HG03442 (cell line): ENCODE measurements around the gene GALNTL6.

ENCODE experiments used
- ATAC-seq: cut with Tn5 transposase; IDR thresholded peaks from one replicate; pipeline ENCODE4 v1.9.1; 2021; ENCODE audit warnings: mild to moderate bottlenecking, moderate library complexity; ENCODE audit not compliant: unreplicated experiment

The GALNTL6 gene

GRCh38 chr4:172515266-172515879 lies 702.2 kb downstream of the GALNTL6 start:
- no peak for ATAC-seq

DNA sequence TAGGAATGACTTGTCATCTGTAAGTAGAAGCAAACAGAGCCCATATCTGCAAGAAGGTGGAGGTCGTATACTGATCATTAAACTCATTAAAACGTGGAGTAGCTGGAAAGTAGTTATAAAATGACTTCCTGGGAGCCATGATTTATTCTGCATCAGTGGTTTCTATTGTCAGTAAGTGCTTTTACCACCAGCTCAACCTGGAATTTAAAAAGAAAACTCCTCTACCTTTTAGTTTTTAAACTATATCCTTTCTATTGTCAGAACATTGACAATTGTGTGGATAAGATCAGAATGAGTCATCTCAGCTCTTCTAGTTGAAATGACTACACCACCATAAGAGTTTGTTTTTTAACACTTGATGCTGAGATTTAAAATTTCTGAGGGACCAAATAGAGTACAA lies 704.2 kb downstream of the GALNTL6 start:
- ATAC-seq = no peak

GRCh38 chr4:172521248-172521647 lies 708.0 kb downstream of the GALNTL6 start:
- no peak for ATAC-seq

GRCh38 chr4:172521680-172522079 lies 708.5 kb downstream of the GALNTL6 start:
- ATAC-seq = no peak

- ATAC-seq = no peak
These were observed 730.0 kb downstream of the GALNTL6 start for GRCh38 chr4:172543249-172543648.

- ATAC-seq = peak; percentile 69
These were observed 733.6 kb downstream of the GALNTL6 start for GRCh38 chr4:172546782-172547181.

DNA sequence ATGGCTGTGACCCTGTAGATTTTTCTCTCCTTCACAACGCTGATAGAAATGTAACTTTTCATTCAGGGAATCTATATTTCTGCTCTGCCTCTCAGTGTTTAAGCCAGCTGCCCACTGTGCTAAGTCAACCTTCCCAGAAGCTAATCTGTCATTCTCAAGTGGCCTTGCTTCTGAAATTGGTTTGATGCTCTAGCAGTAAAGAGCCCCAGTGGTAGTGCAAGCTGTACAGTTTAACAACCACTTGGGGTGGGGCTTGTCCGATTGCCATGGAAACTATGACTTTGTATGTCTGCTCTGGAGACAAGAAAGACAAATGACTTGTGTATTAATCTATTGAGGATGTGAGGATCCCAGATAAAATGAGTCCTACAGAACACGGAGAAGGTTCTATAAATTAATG lies 734.5 kb downstream of the GALNTL6 start:
- ATAC-seq = no peak

DNA sequence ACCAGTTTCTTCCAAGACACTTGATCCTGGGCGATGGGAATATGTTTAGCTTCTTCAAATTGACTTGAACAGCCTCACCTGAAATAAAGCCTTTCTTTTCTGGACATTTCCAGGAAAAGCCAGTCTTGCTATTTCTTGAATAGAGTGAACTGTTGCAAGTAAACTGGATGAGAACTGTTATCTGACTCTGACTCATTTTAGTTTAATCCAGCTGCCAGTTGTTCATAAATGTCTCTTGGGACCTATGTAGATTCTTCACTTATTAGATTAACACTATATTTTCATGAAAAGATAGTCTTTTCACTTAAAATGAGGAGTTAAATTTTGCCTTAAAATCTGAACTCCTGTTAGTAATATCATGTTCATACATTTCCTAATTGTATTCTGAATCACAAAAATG lies 740.0 kb downstream of the GALNTL6 start:
- ATAC-seq = no peak

- no peak for ATAC-seq
These were observed 741.4 kb downstream of the GALNTL6 start for GRCh38 chr4:172554588-172554987.

GRCh38 chr4:172555725-172556124 lies 742.5 kb downstream of the GALNTL6 start:
- ATAC-seq = no peak

GRCh38 chr4:172573899-172574298 lies 760.7 kb downstream of the GALNTL6 start:
- ATAC-seq = no peak

GRCh38 chr4:172578712-172579111 lies 765.5 kb downstream of the GALNTL6 start:
- ATAC-seq = no peak

GRCh38 chr4:172584816-172585215 lies 771.6 kb downstream of the GALNTL6 start:
- no peak for ATAC-seq

DNA sequence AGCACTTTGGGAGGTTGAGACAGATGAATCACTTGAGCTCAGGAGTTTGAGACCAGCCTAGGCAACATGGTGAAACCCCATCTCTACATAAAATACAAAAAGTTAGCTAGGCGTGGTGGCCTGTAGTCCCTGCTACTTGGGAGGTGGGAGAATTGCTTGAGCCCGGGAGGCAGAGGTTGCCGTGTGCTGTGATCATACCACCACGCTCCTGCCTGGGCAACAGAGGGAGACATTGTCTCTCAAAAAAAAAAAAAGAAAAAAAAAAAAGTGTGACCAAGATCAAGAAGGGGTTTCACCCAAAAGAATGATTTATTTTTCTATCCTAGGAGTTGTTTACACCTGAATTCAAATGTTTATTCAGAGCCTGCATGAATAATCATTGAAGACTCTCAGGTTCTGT lies 783.0 kb downstream of the GALNTL6 start:
- no peak for ATAC-seq

DNA sequence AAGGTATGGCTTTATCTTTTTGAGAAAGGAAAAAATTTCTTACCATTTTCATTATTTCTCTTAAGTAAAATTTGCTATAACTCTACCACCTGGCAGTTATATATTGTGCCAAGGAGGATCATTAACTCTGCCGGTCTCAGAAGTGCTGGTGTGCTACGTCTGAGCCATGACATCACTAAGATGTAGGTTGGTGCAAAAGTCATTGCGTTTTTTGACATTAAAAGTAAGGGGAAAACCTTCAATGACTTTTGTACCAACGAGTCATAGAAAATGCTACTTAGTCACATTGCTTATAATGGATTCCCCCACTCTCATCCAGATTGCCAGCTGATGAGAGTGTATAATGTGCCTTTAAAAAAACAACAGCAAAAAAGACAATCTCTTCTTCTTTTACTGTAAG lies 786.4 kb downstream of the GALNTL6 start:
- ATAC-seq = no peak

DNA sequence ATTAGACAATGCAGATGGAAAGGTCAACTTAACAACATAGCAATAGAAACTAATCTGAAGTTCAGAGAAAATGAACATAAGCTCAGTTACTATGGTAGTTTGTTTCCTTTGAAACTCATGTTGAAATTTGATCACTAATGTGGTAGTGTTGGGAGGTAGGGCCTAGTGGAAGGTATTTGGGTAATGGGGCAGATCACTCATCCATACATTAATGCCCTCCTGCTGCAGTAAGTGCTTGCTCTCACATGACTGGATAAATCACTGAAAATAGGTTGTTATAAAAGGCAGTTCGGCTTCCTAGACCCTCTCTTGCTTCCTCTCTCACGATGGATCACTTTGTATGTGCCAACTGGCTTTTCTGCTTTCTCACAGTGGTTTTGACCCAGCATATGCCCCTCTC lies 788.0 kb downstream of the GALNTL6 start:
- ATAC-seq = no peak

- no peak for ATAC-seq
These were observed 806.0 kb downstream of the GALNTL6 start for GRCh38 chr4:172619218-172619617.

GRCh38 chr4:172619798-172620197 lies 806.6 kb downstream of the GALNTL6 start:
- ATAC-seq = no peak

GRCh38 chr4:172628263-172628662 lies 815.1 kb downstream of the GALNTL6 start:
- ATAC-seq = no peak

DNA sequence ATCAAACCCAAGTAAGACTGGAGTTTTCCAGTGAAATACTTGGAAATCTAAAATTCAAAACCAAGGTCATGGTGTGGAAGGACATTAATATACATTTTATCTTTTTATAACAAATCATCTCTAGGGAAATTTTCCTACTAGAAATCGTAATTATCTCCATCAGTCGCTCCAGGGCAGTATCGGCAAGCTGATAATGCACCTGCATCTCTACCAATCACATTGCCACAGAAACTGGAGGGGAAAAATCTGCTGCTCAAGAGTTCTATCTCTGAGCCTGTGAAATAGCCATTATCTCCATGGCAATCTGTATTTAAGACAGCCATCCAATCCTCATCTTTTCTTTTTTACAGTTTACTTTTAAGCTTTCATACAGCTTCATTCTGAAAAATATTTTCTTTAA lies 817.1 kb downstream of the GALNTL6 start:
- ATAC-seq = no peak

DNA sequence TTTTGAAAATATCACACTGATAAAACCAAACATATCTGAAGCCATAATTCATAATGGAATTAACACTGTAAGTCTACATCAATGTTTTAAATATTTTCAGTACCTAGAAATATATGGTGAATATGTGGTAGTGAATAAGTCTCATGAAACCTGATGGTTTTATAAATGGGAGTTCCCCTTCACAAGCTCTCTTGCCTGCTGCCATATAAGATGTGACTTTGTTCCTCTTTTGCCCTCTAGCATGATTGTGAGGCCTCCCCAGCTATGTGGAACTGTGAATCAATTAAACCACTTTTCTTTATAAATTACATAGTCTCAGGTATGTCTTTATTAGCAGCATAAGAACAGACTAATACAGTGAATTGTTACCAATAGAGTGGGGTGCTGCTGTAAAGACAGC lies 818.6 kb downstream of the GALNTL6 start:
- ATAC-seq = no peak

GRCh38 chr4:172648471-172648870 lies 835.3 kb downstream of the GALNTL6 start:
- ATAC-seq = no peak

DNA sequence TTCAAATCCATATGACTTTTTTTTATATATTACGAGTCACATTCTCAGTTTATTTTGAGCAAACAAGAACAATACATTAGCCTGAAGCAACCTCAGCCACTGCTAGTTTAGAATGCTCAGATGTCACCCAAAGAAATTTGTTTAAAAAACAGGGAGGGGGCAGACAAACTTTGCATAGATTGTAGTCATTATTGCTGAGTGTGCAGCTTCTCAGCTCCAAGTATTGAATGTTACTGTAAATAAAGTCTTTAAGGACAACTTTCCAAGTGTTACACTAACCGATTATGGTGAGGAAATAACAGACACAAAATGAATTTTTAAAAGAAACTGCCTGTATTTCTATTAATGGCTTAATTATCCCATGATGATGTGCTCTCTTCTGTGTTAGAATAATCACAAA lies 835.9 kb downstream of the GALNTL6 start:
- no peak for ATAC-seq
